Sigmoid colon (tissue), 7 donors: Measurements from ENCODE around the gene TMEM108. TPM values are rescaled to one million over a fixed set of nuclear protein-coding genes. Genes with fewer than 3 reads are reported as not detected.

Experiments
- DNase-seq: peaks from one replicate; pipeline ENCODE4 v3.0.0-alpha.2; 2019
- H3K27ac ChIP-seq, 4 donors: fragments of 200-600 bp; sonication (generic); one replicate each; pipeline ENCODE4 v1.5.1; 2016 to 2019; ENCODE audit warnings: mild to moderate bottlenecking in 1 of 4
- H3K27me3 ChIP-seq, 3 donors: fragments of 200-600 bp; sonication (generic); one replicate each; pipeline ENCODE4 v1.5.1; 2019; ENCODE audit warnings: mild to moderate bottlenecking in 1 of 3
- H3K36me3 ChIP-seq, 4 donors: fragments of 200-600 bp; sonication (generic); one replicate each; pipeline ENCODE4 v1.5.1; 2016 to 2019
- H3K4me1 ChIP-seq, 4 donors: fragments of 200-600 bp; sonication (generic); one replicate each; pipeline ENCODE4 v1.5.1; 2017 to 2019
- H3K4me3 ChIP-seq, 4 donors: fragments of 200-600 bp; sonication (generic); one replicate each; pipeline ENCODE4 v1.5.1; 2017 to 2019; ENCODE audit warnings: mild to moderate bottlenecking in 2 of 4, moderate library complexity in 1 of 4
- H3K9me3 ChIP-seq, 4 donors: fragments of 200-600 bp in 3 of 4; sonication (generic) in 3 of 4; one replicate each; pipeline versions ENCODE4 v1.5.1 to v1.6.1; 2013 to 2019
- CTCF ChIP-seq, 4 experiments: fragments of 450-650 bp in 3 of 4; fragments of 200-600 bp in 1 of 4; IDR thresholded peaks; one replicate each; pipeline ENCODE4 v1.5.1; 2016 to 2019; ENCODE audit warnings: antibody characterized with exemption in 4 of 4, mild to moderate bottlenecking in 3 of 4, moderate library complexity in 2 of 4
- EP300 ChIP-seq, 4 donors: sonication (generic); formaldehyde crosslinking; IDR thresholded peaks; one replicate each; pipeline ENCODE4 v1.6.1; 2017; ENCODE audit warnings: antibody characterized with exemption in 4 of 4
- POLR2A ChIP-seq, 2 donors: fragments of 450-650 bp; IDR thresholded peaks; one replicate each; pipeline ENCODE4 v1.6.1; 2016; ENCODE audit warnings: antibody characterized with exemption in 2 of 2, mild to moderate bottlenecking in 2 of 2, moderate library complexity in 2 of 2
- POLR2AphosphoS5 ChIP-seq, 4 donors: sonication (generic); formaldehyde crosslinking; IDR thresholded peaks; one replicate each; pipeline ENCODE4 v1.6.1; 2017; ENCODE audit warnings: antibody characterized with exemption in 4 of 4
- WGBS, 2 donors: extraction: QIAGEN DNeasy Blood & Tissue Kit; methylation state at CpG; one replicate each; pipeline ENCODE4 v1.1.7; 2013; 5-methylcytosine and 5-hydroxymethylcytosine counted together
- intact Hi-C: fragments of 100-400 bp; cut with DNase I; formaldehyde crosslinking; loops from one replicate; pipeline ENCODE4 v1.15.1; 2023
- polyA plus RNA-seq, 3 donors: library from polyadenylated mRNA; stranded (reverse); fragments of 200-250 nt; gene quantifications; one replicate each; pipeline ENCODE4 v1.2.3, GENCODE V29; 2013
- total RNA-seq, 4 donors: library from RNA; depleted of rRNA; stranded (reverse); fragments of >200 nt; gene quantifications; one replicate each; pipeline ENCODE4 v1.1.0, GENCODE V29; 2016
- donor health status: healthy with polysubstance abuse.
- donor health status: Bipolar disorder and iron deficiency.
- donor health status: healthy.

TMEM108 gene
- total and polyA plus RNA-seq, 7 donors: 0.71 to 3.0 (median 0.86) TPM; not detected in 2

GRCh38 chr3:133280586-133280985 is 242.4 kb downstream of the TMEM108 start:
- WGBS, 2 donors: 37 to 70% methylated on average over 1 of the region's 1 CpG
- intact Hi-C loops: no loop called here
- no peaks in the 10 kb centered on the region for H3K4me1 ChIP-seq
- TF ChIP-seq CTCF (IDR thresholded peaks at IDR 0.05): no peak
- no peaks in the 10 kb centered on the region for H3K27me3 ChIP-seq
- no peak for DNase-seq
- no peaks in the 10 kb centered on the region for H3K36me3 ChIP-seq
- no peaks in the 10 kb centered on the region for H3K9me3 ChIP-seq
- H3K4me3 ChIP-seq: no peak overlapping the region
- no peak overlapping the region for H3K27ac ChIP-seq

GRCh38 chr3:133282236-133282635 is 244.0 kb downstream of the TMEM108 start:
- Histone ChIP-seq H3K9me3 (no peaks in the 10 kb centered on the region), H3K4me3 (no peak overlapping the region), H3K27ac (no peak overlapping the region), H3K27me3 (no peaks in the 10 kb centered on the region), H3K36me3 (no peaks in the 10 kb centered on the region), H3K4me1 (no peaks in the 10 kb centered on the region)
- 56 to 79% methylated on average over 4 of the region's 4 CpGs for WGBS, 2 donors
- TF ChIP-seq EP300 (IDR thresholded peaks at IDR 0.05): no peak
- TF ChIP-seq CTCF (IDR thresholded peaks at IDR 0.05): no peak
- no peak for TF ChIP-seq POLR2AphosphoS5 (IDR thresholded peaks at IDR 0.05)
- no peak for TF ChIP-seq POLR2A (IDR thresholded peaks at IDR 0.05)
- intact Hi-C loops: no loop called here
- DNase-seq: no peak

GRCh38 chr3:133283958-133284807 is 246.0 kb downstream of the TMEM108 start:
- WGBS, 2 donors: 51 to 75% methylated on average over 4 of the region's 4 CpGs
- Histone ChIP-seq H3K4me1 (no peaks in the 10 kb centered on the region), H3K27me3 (no peaks in the 10 kb centered on the region), H3K36me3 (no peaks in the 10 kb centered on the region), H3K9me3 (no peaks in the 10 kb centered on the region), H3K27ac (no peak overlapping the region), H3K4me3 (no peak overlapping the region)
- DNase-seq: no peak
- intact Hi-C loops: no loop called here
- TF ChIP-seq CTCF (IDR thresholded peaks at IDR 0.05) (no peak), POLR2A (IDR thresholded peaks at IDR 0.05) (no peak), POLR2AphosphoS5 (IDR thresholded peaks at IDR 0.05) (no peak), EP300 (IDR thresholded peaks at IDR 0.05) (no peak)

- Histone ChIP-seq H3K36me3 (no peaks in the 10 kb centered on the region), H3K27ac (no peak overlapping the region), H3K27me3 (no peaks in the 10 kb centered on the region), H3K9me3 (no peaks in the 10 kb centered on the region), H3K4me1 (no peaks in the 10 kb centered on the region), H3K4me3 (no peak overlapping the region)
- intact Hi-C loops: no loop called here
- 89 to 90% methylated on average over 3 of the region's 3 CpGs for WGBS, 2 donors
- no peak for DNase-seq
- TF ChIP-seq EP300 (IDR thresholded peaks at IDR 0.05): no peak
- TF ChIP-seq CTCF (IDR thresholded peaks at IDR 0.05): no peak
- no peak for TF ChIP-seq POLR2A (IDR thresholded peaks at IDR 0.05)
These were observed 251.1 kb downstream of the TMEM108 start for GRCh38 chr3:133289322-133289721.

- DNase-seq: no peak
- WGBS, 2 donors: 26 to 59% methylated on average over 3 of the region's 3 CpGs
- Histone ChIP-seq H3K27me3 (no peaks in the 10 kb centered on the region), H3K36me3 (no peaks in the 10 kb centered on the region), H3K4me3 (no peak overlapping the region), H3K9me3 (no peaks in the 10 kb centered on the region), H3K4me1 (peaks cover 0 to 16% (median 5%) of the 10 kb centered on the region in 4 donors), H3K27ac (no peak overlapping the region)
- TF ChIP-seq POLR2AphosphoS5 (IDR thresholded peaks at IDR 0.05): no peak
- no peak for TF ChIP-seq POLR2A (IDR thresholded peaks at IDR 0.05)
- TF ChIP-seq EP300 (IDR thresholded peaks at IDR 0.05): no peak
- no peak for TF ChIP-seq CTCF (IDR thresholded peaks at IDR 0.05)
- intact Hi-C loops: no loop called here
These were observed 254.1 kb downstream of the TMEM108 start for GRCh38 chr3:133292296-133292695.
